GM18526 (cell line): ENCODE results near the gene MRPL50.
"Not testable (repeated sequence)": the region's sequence is repeated elsewhere in the genome, so short reads cannot be mapped to it uniquely, and the experiment has no call there.

Source experiments
- POLR2A ChIP-seq: IDR thresholded peaks from 3 replicates; pipeline ENCODE4 v1.6.1; 2011; ENCODE audit not compliant: insufficient read length; ENCODE audit errors: extremely low read depth

The MRPL50 gene

DNA sequence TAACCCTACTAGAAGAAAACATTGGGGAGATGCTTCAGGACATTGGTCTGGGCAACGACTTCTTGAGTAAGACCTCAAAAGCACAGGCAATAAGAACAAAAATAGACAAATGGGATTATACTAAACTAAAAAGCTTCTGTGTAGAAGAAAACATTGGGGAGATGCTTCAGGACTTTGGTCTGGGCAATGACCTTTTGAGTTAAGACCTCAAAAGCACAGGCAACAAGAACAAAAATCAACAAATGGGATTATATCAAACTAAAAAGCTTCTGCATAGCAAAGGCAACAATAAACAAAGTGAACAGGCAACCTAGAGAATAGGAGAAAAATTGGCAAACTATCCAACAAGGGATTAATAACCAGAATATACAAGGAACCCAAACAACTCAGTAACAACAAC is 3.7 kb downstream of the MRPL50 start:
- no peak for TF ChIP-seq POLR2A

DNA sequence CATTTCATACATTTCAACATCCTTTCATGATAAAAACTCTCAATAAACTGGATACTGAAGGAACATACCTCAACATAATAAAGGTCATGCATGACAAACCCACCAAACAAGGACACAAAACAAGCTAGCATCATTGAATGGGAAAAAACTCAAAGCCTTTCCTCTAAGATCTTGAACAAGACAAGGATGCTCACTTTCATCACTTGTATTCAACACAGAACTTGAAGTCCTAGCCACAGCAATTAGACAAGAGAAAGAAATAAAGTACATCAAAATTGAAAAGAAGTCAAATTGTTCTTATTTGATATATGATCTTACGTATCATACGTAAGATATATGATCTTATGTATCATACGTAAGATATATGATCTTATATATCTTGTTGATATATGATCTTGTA is 5.3 kb downstream of the MRPL50 start:
- no peak for TF ChIP-seq POLR2A

DNA sequence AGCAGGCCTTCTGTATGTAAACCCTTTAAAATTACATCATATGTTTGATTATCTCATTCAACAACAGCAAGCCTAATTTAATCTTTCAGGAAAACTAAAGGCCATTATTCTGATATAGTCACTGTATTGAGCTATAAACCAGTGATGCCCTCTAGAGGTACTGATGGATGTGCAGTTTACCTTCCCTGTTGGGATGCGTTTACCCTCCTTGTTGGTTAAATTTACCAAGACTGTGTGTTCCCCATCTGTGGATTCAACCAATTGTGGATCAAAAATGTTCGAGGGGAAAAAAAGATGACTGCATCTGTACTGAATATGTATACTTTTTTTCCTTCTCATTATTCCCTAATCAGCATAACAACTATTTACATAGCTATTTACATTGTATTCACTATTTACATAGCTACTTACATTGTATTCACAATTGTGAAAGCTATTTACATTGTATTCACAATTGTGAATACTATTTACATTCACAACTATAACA is 9.9 kb downstream of the MRPL50 start:
- no peak for TF ChIP-seq POLR2A

DNA sequence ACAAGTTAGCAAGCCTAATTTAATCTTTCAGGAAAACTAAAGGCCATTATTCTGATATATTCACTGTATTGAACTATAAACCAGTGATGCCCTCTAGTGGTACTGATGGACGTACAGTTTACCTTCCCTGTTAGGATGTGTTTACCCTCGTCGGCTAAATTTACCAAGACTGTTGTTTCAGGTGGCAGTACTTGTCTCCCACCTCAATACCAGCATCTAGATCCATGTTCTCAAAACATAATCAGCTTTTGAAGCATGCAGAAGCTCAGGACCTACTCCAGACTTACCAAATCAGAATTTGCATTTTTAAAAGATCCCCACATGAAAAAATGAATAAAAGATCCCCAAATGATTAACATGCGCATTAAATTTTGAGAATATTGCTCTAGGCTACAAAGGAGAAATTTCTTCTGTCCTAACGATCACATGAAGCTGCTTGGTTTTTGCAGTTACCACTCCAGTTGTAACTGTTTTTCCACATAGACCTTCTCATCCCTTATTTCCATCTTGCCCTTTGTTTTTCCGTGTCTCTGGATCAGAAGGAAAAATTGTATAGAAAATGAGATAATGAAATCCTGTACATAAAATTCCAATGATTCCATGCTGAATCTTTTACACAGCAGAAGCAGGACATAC is 10.4 kb downstream of the MRPL50 start:
- TF ChIP-seq POLR2A = no peak

DNA sequence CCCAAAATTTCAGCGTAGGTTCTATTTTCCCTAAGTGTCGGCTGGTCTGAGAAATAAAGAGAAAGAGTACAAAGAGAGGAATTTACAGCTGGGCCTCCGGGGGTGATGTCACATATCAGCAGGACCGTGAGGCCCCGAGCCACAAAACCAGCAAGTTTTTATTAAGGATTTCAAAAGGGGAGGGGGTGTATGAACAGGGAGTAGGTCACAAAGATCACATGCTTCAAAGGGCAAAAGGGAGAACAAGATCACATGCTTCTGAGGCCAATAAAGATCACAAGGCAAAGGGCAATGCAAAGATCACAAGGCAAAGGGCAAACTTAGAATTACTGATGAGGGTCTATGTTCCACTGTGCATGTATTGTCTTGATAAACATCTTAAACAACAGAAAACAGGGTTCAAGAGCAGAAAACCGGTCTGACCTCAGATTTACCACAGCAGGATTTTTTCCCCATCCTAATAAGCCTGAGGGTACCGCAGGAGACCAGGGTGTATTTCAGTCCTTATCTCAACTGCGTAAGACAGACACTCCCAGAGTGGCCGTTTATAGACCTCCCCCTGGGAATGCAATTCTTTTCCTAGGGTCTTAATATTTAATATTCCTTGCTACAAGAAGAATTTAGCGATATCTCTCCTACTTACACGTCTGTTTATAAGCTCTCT is 13.4 kb downstream of the MRPL50 start, which contains the start of gene BAAT:
BAAT (minus strand) TSS at position 134 of the 664 bp plus-strand sequence. CDS start 13,602 bp downstream, outside the sequence.
- TF ChIP-seq POLR2A = not testable (repeated sequence)

DNA sequence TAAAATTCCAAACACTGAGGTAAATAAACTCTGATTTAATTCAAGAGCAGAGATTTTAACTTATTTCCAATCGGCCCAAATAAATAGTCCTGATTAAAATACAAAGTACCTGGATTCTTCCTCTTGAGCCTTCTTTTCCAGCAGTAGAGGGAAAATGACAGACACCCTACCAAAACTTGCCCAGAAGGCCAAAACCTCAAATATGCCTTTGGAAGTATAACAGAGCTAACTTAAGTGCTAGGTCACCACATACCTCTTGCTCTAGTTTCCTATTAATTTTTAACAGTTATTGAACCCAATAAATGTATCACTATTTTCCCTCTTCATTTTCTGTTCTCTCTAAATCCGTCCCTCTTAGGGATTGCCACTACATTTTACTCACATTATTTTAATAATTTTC is 15.1 kb downstream of the MRPL50 start:
- TF ChIP-seq POLR2A = no peak

DNA sequence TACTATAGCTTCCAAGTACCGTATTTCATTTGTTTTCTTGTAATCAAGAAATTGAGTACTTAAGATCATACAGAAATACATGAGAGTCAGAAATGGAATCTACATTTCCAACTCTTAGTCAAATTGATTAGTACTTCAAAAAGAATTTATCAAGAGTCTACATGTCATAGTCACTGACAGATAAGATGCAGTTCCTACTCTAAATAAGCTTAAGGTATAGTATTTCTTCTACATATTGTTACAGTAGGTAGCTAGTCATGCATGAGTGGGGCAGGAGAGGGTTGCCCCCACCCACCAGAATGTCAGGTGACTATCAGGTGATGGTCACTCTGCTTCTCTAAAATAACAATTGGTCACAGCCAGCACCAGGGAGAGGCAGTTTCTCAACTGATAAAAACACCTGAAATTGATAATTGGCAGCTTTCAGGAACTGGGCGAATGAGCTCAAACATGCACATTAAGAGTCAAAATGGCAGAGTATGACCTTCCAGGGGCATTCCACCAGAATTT is 16.5 kb downstream of the MRPL50 start:
- no peak for TF ChIP-seq POLR2A

DNA sequence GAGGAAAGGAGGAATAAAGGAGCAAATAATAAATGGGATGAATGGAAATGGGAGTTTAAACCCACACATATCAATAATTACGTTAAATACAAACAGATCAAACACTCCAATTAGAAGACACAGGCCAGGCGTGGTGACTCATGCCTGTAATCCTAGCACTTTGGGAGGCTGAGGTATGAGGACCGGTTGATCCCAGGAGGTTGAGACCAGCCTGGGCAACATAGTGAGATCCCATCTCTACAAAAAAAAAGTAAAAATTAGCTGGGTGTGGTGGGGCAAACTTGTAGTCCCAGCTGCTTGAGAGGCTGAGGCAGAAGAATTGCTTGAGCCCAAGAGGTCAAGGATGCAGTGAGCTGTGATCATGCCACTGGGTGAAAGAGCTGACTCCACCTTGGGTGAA is 17.3 kb downstream of the MRPL50 start:
- no peak for TF ChIP-seq POLR2A

DNA sequence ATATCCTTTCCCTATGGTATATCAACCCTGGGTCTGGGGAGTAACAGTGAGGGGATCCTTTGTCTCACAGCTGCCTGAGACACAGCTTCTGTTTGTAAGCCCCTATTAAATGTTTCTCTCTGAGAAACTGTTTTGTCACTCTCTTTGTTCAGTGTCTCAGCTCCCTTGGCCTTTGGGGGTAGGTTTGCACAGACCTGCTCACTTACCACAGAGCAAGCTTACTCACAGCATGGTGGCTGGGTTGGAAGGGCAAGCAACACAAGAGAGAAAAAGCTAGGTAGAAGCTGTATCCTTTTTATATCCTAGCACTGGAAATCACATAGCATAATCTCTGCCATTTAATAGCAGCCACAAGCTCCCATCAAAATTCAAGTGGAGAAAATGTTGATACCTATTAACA is 18.1 kb downstream of the MRPL50 start:
- TF ChIP-seq POLR2A = no peak

DNA sequence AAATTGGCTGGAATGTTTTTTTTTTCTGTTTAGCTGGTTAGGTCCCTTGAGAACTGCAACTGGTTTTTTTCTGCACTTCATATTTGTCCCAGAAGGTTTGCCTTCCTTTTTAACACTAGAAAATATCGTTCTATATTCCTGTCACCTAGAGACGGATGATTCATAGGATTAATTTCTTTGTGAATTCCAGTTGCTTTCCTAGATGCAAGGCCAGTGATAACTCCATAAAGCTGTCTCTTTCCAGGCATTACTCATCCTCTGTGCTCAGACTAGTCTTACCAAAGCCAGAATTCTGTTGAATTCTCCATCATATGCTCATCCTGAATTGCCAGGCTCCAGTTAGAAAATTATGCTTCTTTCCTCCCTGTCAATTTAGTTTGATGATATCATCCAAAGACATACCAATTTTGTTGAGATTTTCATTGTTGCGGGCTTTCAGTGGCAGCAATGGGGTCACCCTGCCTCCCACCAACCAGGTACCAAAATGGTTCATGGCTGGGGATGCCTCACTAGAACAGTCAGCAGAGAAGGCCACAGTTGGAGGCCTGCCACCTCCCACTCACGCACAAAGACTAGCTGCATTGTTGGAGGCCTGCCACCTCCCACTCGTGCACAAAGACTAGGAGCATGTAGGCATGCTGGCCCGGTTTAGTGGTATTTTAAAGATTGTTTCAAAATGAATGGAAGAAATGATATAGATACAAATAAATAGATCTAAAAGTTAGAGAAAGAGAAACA is 22.1 kb downstream of the MRPL50 start:
- no peak for TF ChIP-seq POLR2A

DNA sequence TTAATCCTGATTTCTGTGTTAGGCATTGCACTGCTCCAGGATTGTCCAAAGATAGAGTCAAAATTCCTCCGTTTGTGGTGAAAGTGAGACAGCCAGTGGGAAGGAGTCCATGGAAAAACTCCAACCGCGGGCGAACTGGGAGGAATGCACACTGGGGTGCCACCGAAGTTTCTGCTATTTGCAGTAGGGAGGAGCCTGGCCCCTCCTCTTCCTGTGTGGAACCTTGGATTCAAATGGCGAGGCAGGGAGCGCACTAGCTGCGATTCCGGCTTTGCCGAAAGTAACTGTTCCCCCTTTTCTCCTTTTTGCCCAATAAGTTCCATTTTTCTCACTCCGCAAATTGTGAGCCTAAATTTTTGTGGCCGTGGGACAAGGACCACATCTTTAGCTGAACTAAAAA is 22.9 kb downstream of the MRPL50 start:
- TF ChIP-seq POLR2A = no peak

DNA sequence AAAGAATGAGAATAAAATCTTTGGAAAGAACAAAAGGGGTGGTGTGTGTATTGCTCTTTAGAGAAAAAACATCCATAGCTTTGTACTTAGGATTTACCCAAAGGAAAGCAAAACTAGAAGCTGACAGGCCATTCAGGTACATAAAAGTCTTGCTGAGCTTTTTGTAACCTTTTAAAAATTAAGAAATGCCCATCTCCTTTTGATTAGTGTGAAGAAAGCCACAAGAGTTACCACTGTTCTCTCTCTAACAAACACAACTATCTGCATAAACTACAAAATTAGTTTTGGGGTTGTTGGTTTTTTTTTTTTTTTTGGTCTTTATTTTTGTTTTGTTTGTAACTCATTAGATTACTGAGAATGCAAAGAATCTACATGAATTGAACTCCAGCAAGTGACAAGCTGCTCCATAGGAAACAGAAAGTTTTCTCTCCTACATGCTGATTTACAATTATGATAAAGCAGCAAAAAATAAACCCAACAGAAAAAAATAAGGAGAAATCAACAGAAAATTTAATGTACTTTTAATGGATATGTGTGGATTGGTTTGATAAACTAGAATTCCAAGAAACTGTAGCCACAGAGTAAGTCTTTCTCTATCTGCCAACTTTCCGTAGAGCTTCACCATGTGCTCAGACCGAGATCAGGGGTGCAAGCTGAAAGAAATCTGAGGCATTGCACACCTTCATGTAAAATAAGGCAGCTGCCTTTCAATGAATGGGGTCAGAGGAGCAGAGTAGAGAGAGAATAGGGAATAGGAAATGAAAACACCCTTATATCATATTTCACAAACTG is 25.9 kb downstream of the MRPL50 start:
- TF ChIP-seq POLR2A = no peak

DNA sequence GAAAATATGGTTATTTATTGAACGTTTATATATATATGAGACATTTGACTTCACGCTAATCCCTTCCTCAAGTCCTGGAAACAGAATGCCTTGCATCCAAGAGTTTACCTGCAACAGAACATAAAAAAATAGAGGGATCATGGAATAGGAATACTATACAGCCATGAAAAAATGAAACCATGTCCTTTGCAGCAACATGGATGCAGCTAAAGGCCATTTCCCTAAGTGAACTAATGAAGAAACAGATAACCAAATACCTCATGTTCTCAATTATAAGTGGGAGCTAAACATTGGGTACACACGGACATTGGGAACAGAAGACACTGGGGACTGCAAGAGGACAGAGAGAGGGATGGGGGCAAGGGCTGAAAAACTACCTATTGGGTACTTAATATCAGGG is 26.6 kb downstream of the MRPL50 start:
- TF ChIP-seq POLR2A = no peak

DNA sequence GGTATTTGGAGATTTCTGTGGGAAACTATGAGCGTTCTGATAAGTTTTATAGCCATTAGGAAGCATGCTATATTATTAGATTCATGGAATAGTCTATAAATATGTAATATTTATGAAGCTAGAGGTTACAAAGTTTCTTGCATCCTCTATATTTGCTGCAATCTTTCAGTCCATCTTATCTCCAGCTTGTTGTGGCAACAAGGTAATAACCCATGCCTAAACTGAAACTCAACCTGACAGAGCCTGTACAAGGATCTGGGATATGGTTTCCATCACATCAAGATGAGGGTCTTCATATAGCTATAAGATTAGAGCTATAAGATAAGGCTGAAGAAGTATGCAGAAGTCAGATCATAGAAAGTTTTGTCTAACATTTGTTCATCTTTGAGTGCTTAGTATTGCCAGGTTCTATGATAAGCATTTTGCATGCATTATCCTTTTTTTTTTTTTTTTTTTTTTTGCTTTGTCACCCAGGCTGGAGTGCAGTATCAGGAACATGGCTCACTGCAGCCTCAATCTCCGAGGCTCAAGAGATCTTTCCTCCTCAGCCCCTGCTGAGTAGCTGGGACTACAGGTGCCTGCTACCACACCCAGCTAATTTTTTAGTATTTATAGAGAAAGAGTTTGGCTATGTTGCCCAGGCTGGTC is 28.4 kb downstream of the MRPL50 start:
- TF ChIP-seq POLR2A = no peak

DNA sequence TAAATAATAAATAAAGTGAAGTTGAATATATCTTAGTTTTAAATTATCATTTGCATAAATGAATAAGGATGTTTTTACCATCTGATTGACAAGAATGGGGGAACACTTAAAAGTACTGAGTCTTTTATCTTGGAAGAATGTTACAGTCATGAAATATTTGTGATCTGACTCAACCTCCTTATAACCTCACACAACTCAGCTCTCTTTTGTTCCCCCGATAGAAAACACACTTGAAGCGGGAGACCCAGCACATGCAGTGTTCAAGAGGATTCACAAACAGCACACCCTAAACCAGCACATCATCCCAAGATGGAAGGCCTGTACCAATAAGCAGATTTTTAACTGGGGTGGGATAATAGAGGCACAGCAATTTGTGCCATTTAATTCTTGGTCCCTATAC is 29.1 kb downstream of the MRPL50 start:
- TF ChIP-seq POLR2A = no peak
